Thoracic aorta (tissue), 2 donors: Measurements from ENCODE around the gene SNCAIP. TPM values are rescaled to one million over a fixed set of nuclear protein-coding genes. Genes with fewer than 3 reads are reported as not detected.

Source experiments
- ATAC-seq: fragments of 150-250 bp; one replicate; pipeline ENCODE4 v1.8.0; 2017; ENCODE audit warnings: low read depth; ENCODE audit not compliant: insufficient number of reproducible peaks, low FRiP score
- DNase-seq: peaks from one replicate; pipeline ENCODE4 v3.0.0-alpha.2; 2020; ENCODE audit warnings: low spot score
- H3K27ac ChIP-seq, 2 donors: fragments of 200-600 bp; sonication (generic); 1 replicate in 1 of 2; 2 replicates in 1 of 2; pipeline ENCODE4 v1.5.1; 2016; ENCODE audit warnings: mild to moderate bottlenecking in 2 of 2, moderate library complexity in 2 of 2
- H3K27me3 ChIP-seq: fragments of 200-600 bp; sonication (generic); replicated peaks from 2 replicates; pipeline ENCODE4 v1.6.0; 2016; ENCODE audit warnings: mild to moderate bottlenecking; ENCODE audit not compliant: insufficient read depth
- H3K36me3 ChIP-seq: fragments of 200-600 bp; sonication (generic); one replicate; pipeline ENCODE4 v1.5.1; 2016
- H3K4me1 ChIP-seq, 2 donors: fragments of 200-600 bp; sonication (generic); 1 replicate in 1 of 2; 2 replicates in 1 of 2; pipeline versions ENCODE4 v1.5.1 to v1.6.0; 2016; ENCODE audit warnings: low read depth in 2 of 2, mild to moderate bottlenecking in 1 of 2; ENCODE audit not compliant: control insufficient read depth in 1 of 2
- H3K4me3 ChIP-seq: fragments of 200-600 bp; sonication (generic); 2 replicates; pipeline ENCODE4 v1.5.1; 2016; ENCODE audit warnings: mild to moderate bottlenecking
- H3K9me3 ChIP-seq: fragments of 200-600 bp; sonication (generic); 2 replicates; pipeline ENCODE4 v1.5.1; 2016
- CTCF ChIP-seq: fragments of 200-600 bp; sonication (generic); IDR thresholded peaks from one replicate; pipeline ENCODE4 v1.5.1; 2019; ENCODE audit warnings: antibody characterized with exemption
- total RNA-seq, 2 donors: library from RNA; depleted of rRNA; stranded (reverse); fragments of >200 nt; gene quantifications; one replicate each; pipeline versions ENCODE4 v1.1.0 to v1.2.3, GENCODE V29; 2016

SNCAIP gene
- total RNA-seq, 2 donors from 2014 or later: 4.5 to 8.5 TPM

GRCh38 chr5:122333564-122333963, 21.5 kb downstream of the SNCAIP start:
- Histone ChIP-seq H3K36me3 (no peaks in the 10 kb centered on the region), H3K4me1 (no peaks in the 10 kb centered on the region), H3K27ac (no peak overlapping the region), H3K4me3 (no peak overlapping the region), H3K27me3 (no peaks in the 10 kb centered on the region), H3K9me3 (no peaks in the 10 kb centered on the region)
- no peak for TF ChIP-seq CTCF
- ATAC-seq: no peak
- DNase-seq: no peak

- Histone ChIP-seq H3K4me3 (no peak overlapping the region), H3K27ac (no peak overlapping the region), H3K9me3 (no peaks in the 10 kb centered on the region), H3K4me1 (peaks cover 0 to 21% of the 10 kb centered on the region in 2 donors), H3K36me3 (no peaks in the 10 kb centered on the region), H3K27me3 (no peaks in the 10 kb centered on the region)
- TF ChIP-seq CTCF: no peak
- DNase-seq: no peak
- no peak for ATAC-seq
Measured at GRCh38 chr5:122339591-122339990, 27.6 kb downstream of the SNCAIP start.

- H3K9me3 ChIP-seq: no peaks in the 10 kb centered on the region
- H3K4me1 ChIP-seq: peaks cover 0 to 24% of the 10 kb centered on the region in 2 donors
- DNase-seq: no peak
- no peak for ATAC-seq
- TF ChIP-seq CTCF: no peak
- no peaks in the 10 kb centered on the region for H3K36me3 ChIP-seq
- no peaks in the 10 kb centered on the region for H3K27me3 ChIP-seq
- no peak overlapping the region for H3K4me3 ChIP-seq
- H3K27ac ChIP-seq: no peak overlapping the region
Measured at GRCh38 chr5:122341087-122341486, 29.1 kb downstream of the SNCAIP start.

- TF ChIP-seq CTCF: no peak
- DNase-seq: no peak
- Histone ChIP-seq H3K36me3 (no peaks in the 10 kb centered on the region), H3K4me3 (no peak overlapping the region), H3K9me3 (no peaks in the 10 kb centered on the region), H3K27ac (peak overlapping the region in 1 of 2 donors; percentile 37), H3K4me1 (peaks cover 0 to 24% of the 10 kb centered on the region in 2 donors), H3K27me3 (no peaks in the 10 kb centered on the region)
- no peak for ATAC-seq
Measured at GRCh38 chr5:122342256-122342655, 30.2 kb downstream of the SNCAIP start.

GRCh38 chr5:122346897-122347581, 35.0 kb downstream of the SNCAIP start:
- Histone ChIP-seq H3K9me3 (no peaks in the 10 kb centered on the region), H3K27ac (no peak overlapping the region), H3K36me3 (no peaks in the 10 kb centered on the region), H3K27me3 (no peaks in the 10 kb centered on the region), H3K4me1 (peaks cover 0 to 24% of the 10 kb centered on the region in 2 donors), H3K4me3 (no peak overlapping the region)
- no peak for TF ChIP-seq CTCF
- no peak for DNase-seq
- no peak for ATAC-seq
